ENCODE results near the gene BEX1. TPM values are rescaled to one million over a fixed set of nuclear protein-coding genes. Genes with fewer than 3 reads are reported as not detected.
A peak's percentile ranks its signal among the peaks of the same experiment; 100 is the strongest.

BEX1 gene
- total and polyA plus RNA-seq, 2 of the 8 experiments (the other 6 are each of a cell fraction or from before 2014, with no cell fraction given), result 61.0 to 75.2 TPM

GRCh38 chrX:103051260-103051789, 12.6 kb downstream of the BEX1 start:
- Histone ChIP-seq H3K4me3 (ENCODE audit: extremely low read depth in 1 of 4, insufficient read depth in 2 of 4, low read depth in 3 of 4, low read length in 4 of 4) (no peak overlapping the region), H3K9me3 (ENCODE audit: insufficient read depth in 2 of 2, low read depth in 1 of 2, low read length in 1 of 2) (no peaks in the 10 kb centered on the region), H3K27ac (ENCODE audit: low read depth, low read length) (no peak overlapping the region), H2BK5ac (ENCODE audit: low read depth, low read length) (no peak overlapping the region), H4K20me1 (replicated peaks in 1 of 2; ENCODE audit: control insufficient read depth in 1 of 2, insufficient read depth in 2 of 2, low read length in 2 of 2) (no peaks in the 10 kb centered on the region), H3K4me1 (replicated peaks in 1 of 4; ENCODE audit: control insufficient read depth in 3 of 4, insufficient read depth in 4 of 4, low read length in 3 of 4) (no peaks in the 10 kb centered on the region; a peak in 2 of 7 replicates), H3K4ac (replicated peaks; ENCODE audit: insufficient read length, low read depth, low read length) (no peak overlapping the region), H2BK12ac (ENCODE audit: low read depth, low read length) (no peak overlapping the region), H2BK20ac (ENCODE audit: low read length) (no peak overlapping the region), H3K36me3 (ENCODE audit: control insufficient read depth in 2 of 4, insufficient read depth in 4 of 4, low read length in 3 of 4) (no peaks in the 10 kb centered on the region), H3K9ac (replicated peaks in 1 of 4; ENCODE audit: extremely low read depth in 1 of 4, low read depth in 3 of 4, low read length in 3 of 4) (no peak overlapping the region), H2BK120ac (replicated peaks; ENCODE audit: low read depth, low read length) (no peak overlapping the region), H3K23me2 (ENCODE audit: low read depth, low read length) (no peaks in the 10 kb centered on the region), H2AFZ (ENCODE audit: low read length) (peak overlapping the region; percentile 62; the same call in 1 of the 2 replicates), H3K79me1 (ENCODE audit: low read depth, low read length) (no peaks in the 10 kb centered on the region), H2BK15ac (ENCODE audit: low read length) (no peak overlapping the region), H3K4me2 (ENCODE audit: insufficient read depth in 1 of 2, low read depth in 2 of 2, low read length in 2 of 2) (peak overlapping the region in 1 of 2 experiments; percentile 33; a peak in 2 of 4 replicates), H3K18ac (ENCODE audit: extremely low read depth, low read length) (no peak overlapping the region), H4K5ac (ENCODE audit: insufficient read length, low read depth, low read length) (no peak overlapping the region), H3K79me2 (ENCODE audit: control insufficient read depth in 1 of 2, insufficient read depth in 2 of 2, low read length in 2 of 2) (no peaks in the 10 kb centered on the region), H3K27me3 (replicated peaks in 1 of 4; ENCODE audit: control insufficient read depth in 3 of 4, extremely low read depth in 1 of 4, insufficient read depth in 3 of 4, low read length in 3 of 4) (no peaks in the 10 kb centered on the region), H3K56ac (replicated peaks; ENCODE audit: insufficient read length, low read depth, low read length) (no peak overlapping the region), H2AK5ac (ENCODE audit: low read depth, low read length) (no peak overlapping the region), H3K23ac (ENCODE audit: insufficient read length) (no peak overlapping the region), H3K14ac (ENCODE audit: insufficient read length) (no peak overlapping the region), H4K8ac (ENCODE audit: extremely low read depth, insufficient read depth, low read length) (no peak overlapping the region), H4K91ac (replicated peaks; ENCODE audit: insufficient read length, low read length) (no peak overlapping the region)
- TF ChIP-seq MAFK (IDR thresholded peaks at IDR 0.05; ENCODE audit: low read depth, low read length) (no peak), ATF3 (IDR thresholded peaks at IDR 0.05; ENCODE audit: insufficient read depth, low read depth, low read length) (no peak), PHF8 (conservative IDR thresholded peaks at IDR 0.05; ENCODE audit: low read depth, low read length) (no peak), BACH1 (IDR thresholded peaks at IDR 0.05; ENCODE audit: low read length) (no peak), GABPA (IDR thresholded peaks at IDR 0.05; ENCODE audit: borderline replicate concordance, insufficient read depth, low read length) (no peak), SP1 (IDR thresholded peaks at IDR 0.05; ENCODE audit: low read depth, low read length) (no peak)
- ChIA-PET POLR2A (ENCODE audit: partially characterized antibody) (interaction anchor here (1.5 kb wide), 1 partner anchor 18 kb away, joined by 3 read pairs; no protein-coding TSS in a partner anchor), CTCF (ENCODE audit: partially characterized antibody) (no interaction called here)
- no peak for DNase-seq (ENCODE audit: low read depth in 1 of 2, low spot score in 2 of 2)
- FAIRE-seq, result peak; percentile 73
- 24% methylated on average over 5 of the region's 8 CpGs; no CpG with 5 or more reads in 1 of the 2 experiments for WGBS, 2 experiments (ENCODE audit: extremely low coverage in 1 of 2, insufficient coverage in 1 of 2, insufficient read length in 1 of 2, insufficient replicate concordance in 2 of 2, low coverage in 1 of 2, low lambda C conversion rate in 2 of 2, missing lambda C conversion rate in 1 of 2)

Measured in H1 (cell line).